ENCODE data around the gene PLXNC1. TPM values are rescaled to one million over a fixed set of nuclear protein-coding genes. Genes with fewer than 3 reads are reported as not detected.
A peak's percentile ranks its signal among the peaks of the same experiment; 100 is the strongest.

The PLXNC1 gene
- total and polyA plus RNA-seq, 2 of the 8 experiments (the other 6 are each of a cell fraction or from before 2014, with no cell fraction given) = 0.83 to 2.0 TPM

- Histone ChIP-seq H3K56ac (replicated peaks; ENCODE audit: insufficient read length, low read depth, low read length) (no peak overlapping the region), H3K79me2 (ENCODE audit: control insufficient read depth in 1 of 2, insufficient read depth in 2 of 2, low read length in 2 of 2) (no peaks in the 10 kb centered on the region), H2AFZ (ENCODE audit: low read length) (no peak overlapping the region), H3K79me1 (ENCODE audit: low read depth, low read length) (no peaks in the 10 kb centered on the region), H4K5ac (ENCODE audit: insufficient read length, low read depth, low read length) (no peak overlapping the region), H3K9ac (replicated peaks in 1 of 4; ENCODE audit: extremely low read depth in 1 of 4, low read depth in 3 of 4, low read length in 3 of 4) (no peak overlapping the region), H3K4me3 (ENCODE audit: extremely low read depth in 1 of 4, insufficient read depth in 2 of 4, low read depth in 3 of 4, low read length in 4 of 4) (no peak overlapping the region), H3K27me3 (replicated peaks in 1 of 4; ENCODE audit: control insufficient read depth in 3 of 4, extremely low read depth in 1 of 4, insufficient read depth in 3 of 4, low read length in 3 of 4) (no peaks in the 10 kb centered on the region), H4K91ac (replicated peaks; ENCODE audit: insufficient read length, low read length) (no peak overlapping the region), H3K14ac (ENCODE audit: insufficient read length) (no peak overlapping the region), H2BK5ac (ENCODE audit: low read depth, low read length) (no peak overlapping the region), H3K36me3 (ENCODE audit: control insufficient read depth in 2 of 4, insufficient read depth in 4 of 4, low read length in 3 of 4) (no peaks in the 10 kb centered on the region), H2BK120ac (replicated peaks; ENCODE audit: low read depth, low read length) (no peak overlapping the region), H3K4me2 (ENCODE audit: insufficient read depth in 1 of 2, low read depth in 2 of 2, low read length in 2 of 2) (no peak overlapping the region), H3K9me3 (ENCODE audit: insufficient read depth in 2 of 2, low read depth in 1 of 2, low read length in 1 of 2) (no peaks in the 10 kb centered on the region), H2BK12ac (ENCODE audit: low read depth, low read length) (no peak overlapping the region), H3K23me2 (ENCODE audit: low read depth, low read length) (no peaks in the 10 kb centered on the region), H3K27ac (ENCODE audit: low read depth, low read length) (no peak overlapping the region), H2BK15ac (ENCODE audit: low read length) (no peak overlapping the region), H4K20me1 (replicated peaks in 1 of 2; ENCODE audit: control insufficient read depth in 1 of 2, insufficient read depth in 2 of 2, low read length in 2 of 2) (no peaks in the 10 kb centered on the region), H2BK20ac (ENCODE audit: low read length) (no peak overlapping the region), H3K4me1 (replicated peaks in 1 of 4; ENCODE audit: control insufficient read depth in 3 of 4, insufficient read depth in 4 of 4, low read length in 3 of 4) (peaks cover 0 to 8% (median 2%) of the 10 kb centered on the region in 4 experiments; a peak in 2 of 7 replicates), H2AK5ac (ENCODE audit: low read depth, low read length) (no peak overlapping the region), H4K8ac (ENCODE audit: extremely low read depth, insufficient read depth, low read length) (no peak overlapping the region), H3K23ac (ENCODE audit: insufficient read length) (no peak overlapping the region), H3K18ac (ENCODE audit: extremely low read depth, low read length) (no peak overlapping the region), H3K4ac (replicated peaks; ENCODE audit: insufficient read length, low read depth, low read length) (no peak overlapping the region)
- FAIRE-seq = no peak
- 84% methylated on average over 9 of the region's 9 CpGs; no CpG with 5 or more reads in 1 of the 2 experiments for WGBS, 2 experiments (ENCODE audit: extremely low coverage in 1 of 2, insufficient coverage in 1 of 2, insufficient read length in 1 of 2, insufficient replicate concordance in 2 of 2, low coverage in 1 of 2, low lambda C conversion rate in 2 of 2, missing lambda C conversion rate in 1 of 2)
- ChIA-PET POLR2A (ENCODE audit: partially characterized antibody) (no interaction called here), CTCF (ENCODE audit: partially characterized antibody) (interaction anchor here (3.5 kb wide), 1 partner anchor 8 kb away, joined by 32 read pairs; no protein-coding TSS in a partner anchor)
- TF ChIP-seq SP2 (IDR thresholded peaks at IDR 0.05; ENCODE audit: low read length) (no peak), RAD21 (IDR thresholded peaks at IDR 0.05 in 1 of 2, conservative IDR thresholded peaks at IDR 0.05 in 1 of 2; ENCODE audit: low read depth in 2 of 2, low read length in 2 of 2) (peak in 1 of 2 experiments; percentile 1; a peak in 1 of 4 replicates), CTCF (IDR thresholded peaks at IDR 0.05; ENCODE audit: control extremely low read depth in 1 of 3, insufficient read depth in 1 of 3, low read depth in 1 of 3, low read length in 3 of 3) (peak; percentile 7 to 40 (median 24); a peak in 2 of 4 replicates), NRF1 (IDR thresholded peaks at IDR 0.05; ENCODE audit: low read depth, low read length) (no peak)
- DNase-seq (ENCODE audit: low read depth in 1 of 2, low spot score in 2 of 2) = no peak
Observed at GRCh38 chr12:94110258-94110657, 38.1 kb upstream of the PLXNC1 start.
